ENCODE measurements around the gene NTPCR. TPM values are rescaled to one million over a fixed set of nuclear protein-coding genes. Genes with fewer than 3 reads are reported as not detected.

Gene NTPCR
- total RNA-seq, 1 donor from 2014 or later = 57.1 TPM

GRCh38 chr1:233027046-233027445, 76.6 kb downstream of the NTPCR start:
- Mint-ChIP-seq H3K9me3 (ENCODE audit: unreplicated experiment) (no peaks in the 10 kb centered on the region), H3K4me3 (ENCODE audit: unreplicated experiment) (no peak overlapping the region), H3K36me3 (ENCODE audit: low read depth, unreplicated experiment) (peaks cover 4% of the 10 kb centered on the region), H3K4me1 (ENCODE audit: unreplicated experiment) (peaks cover 24% of the 10 kb centered on the region), H3K27me3 (ENCODE audit: unreplicated experiment) (no peaks in the 10 kb centered on the region), H3K27ac (ENCODE audit: unreplicated experiment) (no peak overlapping the region)
- TF ChIP-seq, protein P1, sequence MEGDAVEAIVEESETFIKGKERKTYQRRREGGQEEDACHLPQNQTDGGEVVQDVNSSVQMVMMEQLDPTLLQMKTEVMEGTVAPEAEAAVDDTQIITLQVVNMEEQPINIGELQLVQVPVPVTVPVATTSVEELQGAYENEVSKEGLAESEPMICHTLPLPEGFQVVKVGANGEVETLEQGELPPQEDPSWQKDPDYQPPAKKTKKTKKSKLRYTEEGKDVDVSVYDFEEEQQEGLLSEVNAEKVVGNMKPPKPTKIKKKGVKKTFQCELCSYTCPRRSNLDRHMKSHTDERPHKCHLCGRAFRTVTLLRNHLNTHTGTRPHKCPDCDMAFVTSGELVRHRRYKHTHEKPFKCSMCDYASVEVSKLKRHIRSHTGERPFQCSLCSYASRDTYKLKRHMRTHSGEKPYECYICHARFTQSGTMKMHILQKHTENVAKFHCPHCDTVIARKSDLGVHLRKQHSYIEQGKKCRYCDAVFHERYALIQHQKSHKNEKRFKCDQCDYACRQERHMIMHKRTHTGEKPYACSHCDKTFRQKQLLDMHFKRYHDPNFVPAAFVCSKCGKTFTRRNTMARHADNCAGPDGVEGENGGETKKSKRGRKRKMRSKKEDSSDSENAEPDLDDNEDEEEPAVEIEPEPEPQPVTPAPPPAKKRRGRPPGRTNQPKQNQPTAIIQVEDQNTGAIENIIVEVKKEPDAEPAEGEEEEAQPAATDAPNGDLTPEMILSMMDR (IDR thresholded peaks at IDR 0.05; ENCODE audit: unreplicated experiment) = no peak
- no peak for DNase-seq (ENCODE audit: low spot score)

DNA sequence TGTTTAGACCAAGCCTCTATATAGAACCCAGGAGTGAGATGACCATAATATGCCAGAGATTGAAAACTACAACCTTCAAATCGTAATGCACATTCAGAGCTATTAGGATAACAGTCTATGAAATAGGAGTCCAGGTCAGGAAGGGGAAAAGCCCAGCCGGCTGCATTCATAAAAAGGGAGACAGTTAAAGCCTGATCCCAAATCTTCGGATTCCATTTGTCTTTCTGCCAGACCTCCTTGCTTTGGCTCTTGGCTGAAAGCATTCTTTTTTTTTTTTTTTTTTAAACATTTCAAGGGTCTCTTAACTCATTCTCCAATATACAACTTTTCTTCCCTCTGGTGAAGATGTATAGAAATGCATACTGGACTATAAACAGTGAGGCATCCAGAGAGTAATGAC, 81.1 kb downstream of the NTPCR start:
- no peaks in the 10 kb centered on the region for H3K27me3 Mint-ChIP-seq (ENCODE audit: unreplicated experiment)
- peaks cover 4% of the 10 kb centered on the region for H3K4me1 Mint-ChIP-seq (ENCODE audit: unreplicated experiment)
- H3K36me3 Mint-ChIP-seq (ENCODE audit: low read depth, unreplicated experiment) = no peaks in the 10 kb centered on the region
- H3K27ac Mint-ChIP-seq (ENCODE audit: unreplicated experiment) = no peak overlapping the region
- H3K4me3 Mint-ChIP-seq (ENCODE audit: unreplicated experiment) = no peak overlapping the region
- H3K9me3 Mint-ChIP-seq (ENCODE audit: unreplicated experiment) = no peaks in the 10 kb centered on the region
- TF ChIP-seq, protein P1 (IDR thresholded peaks at IDR 0.05; ENCODE audit: unreplicated experiment) = no peak
- DNase-seq (ENCODE audit: low spot score) = no peak

DNA sequence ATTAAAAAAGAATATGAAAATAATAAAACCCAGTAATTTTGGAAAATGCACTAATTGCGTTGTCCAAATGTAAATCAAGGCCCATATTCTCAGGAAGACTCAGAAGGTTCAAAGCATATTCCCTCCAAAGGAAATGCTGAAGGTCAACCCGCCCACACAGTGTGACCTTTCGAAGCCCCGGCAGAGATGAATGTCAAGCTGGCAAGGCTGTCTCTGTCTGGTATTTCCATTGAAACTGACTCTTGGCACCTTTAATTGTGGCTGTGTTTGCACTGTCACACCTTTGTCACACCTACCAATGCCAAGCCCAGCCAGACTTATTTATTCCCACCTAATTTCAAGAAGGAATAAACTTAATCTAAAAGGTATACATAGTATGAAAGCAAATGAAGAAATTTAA, 82.5 kb downstream of the NTPCR start:
- Mint-ChIP-seq H3K4me1 (ENCODE audit: unreplicated experiment) (no peaks in the 10 kb centered on the region), H3K27ac (ENCODE audit: unreplicated experiment) (no peak overlapping the region), H3K4me3 (ENCODE audit: unreplicated experiment) (no peak overlapping the region), H3K36me3 (ENCODE audit: low read depth, unreplicated experiment) (no peaks in the 10 kb centered on the region), H3K9me3 (ENCODE audit: unreplicated experiment) (no peaks in the 10 kb centered on the region), H3K27me3 (ENCODE audit: unreplicated experiment) (peaks cover 1% of the 10 kb centered on the region)
- TF ChIP-seq, protein P1 (IDR thresholded peaks at IDR 0.05; ENCODE audit: unreplicated experiment) = no peak
- DNase-seq (ENCODE audit: low spot score) = no peak

GRCh38 chr1:233033361-233033760, 83.0 kb downstream of the NTPCR start:
- Mint-ChIP-seq H3K36me3 (ENCODE audit: low read depth, unreplicated experiment) (no peaks in the 10 kb centered on the region), H3K4me3 (ENCODE audit: unreplicated experiment) (no peak overlapping the region), H3K27me3 (ENCODE audit: unreplicated experiment) (peaks cover 1% of the 10 kb centered on the region), H3K9me3 (ENCODE audit: unreplicated experiment) (no peaks in the 10 kb centered on the region), H3K27ac (ENCODE audit: unreplicated experiment) (no peak overlapping the region), H3K4me1 (ENCODE audit: unreplicated experiment) (no peaks in the 10 kb centered on the region)
- no peak for DNase-seq (ENCODE audit: low spot score)
- TF ChIP-seq, protein P1 (IDR thresholded peaks at IDR 0.05; ENCODE audit: unreplicated experiment) = no peak

Other genes with a start within 250 kb of the NTPCR start
- 4.9 TPM for gene MAP10, start 145.2 kb upstream of the NTPCR start, total RNA-seq (ENCODE audit: unreplicated experiment)

All from endothelial cell (in vitro differentiated cells).